Measurements from ENCODE around the gene SGMS1. TPM values are rescaled to one million over a fixed set of nuclear protein-coding genes. Genes with fewer than 3 reads are reported as not detected.
"Not testable (repeated sequence)": the region's sequence is repeated elsewhere in the genome, so short reads cannot be mapped to it uniquely, and the experiment has no call there.

SGMS1 gene
- total RNA-seq, 2 experiments from 2014 or later = 7.5 to 9.0 TPM

DNA sequence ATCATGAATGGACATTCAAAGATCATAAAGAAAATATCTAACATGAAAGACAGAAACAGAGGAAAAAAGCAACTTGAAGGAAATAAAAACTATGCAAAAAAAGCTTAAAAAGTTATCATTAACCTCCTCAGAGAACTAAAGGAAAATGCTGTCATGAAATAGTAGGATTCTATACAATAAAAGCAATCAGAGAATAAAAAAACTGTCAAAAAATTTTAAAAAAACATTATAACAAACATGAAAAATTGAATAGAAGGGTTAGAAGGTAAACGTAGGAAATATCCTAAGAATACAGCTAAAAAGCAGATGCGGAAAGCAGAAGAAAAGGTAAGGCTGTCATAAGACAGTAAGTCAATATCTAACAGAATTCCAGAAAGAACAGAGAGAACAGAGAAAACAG, 44.8 kb downstream of the SGMS1 start:
- POLR2A ChIA-PET = no interaction called here
- peaks cover 75% of the 10 kb centered on the region for H3K4me1 Mint-ChIP-seq

DNA sequence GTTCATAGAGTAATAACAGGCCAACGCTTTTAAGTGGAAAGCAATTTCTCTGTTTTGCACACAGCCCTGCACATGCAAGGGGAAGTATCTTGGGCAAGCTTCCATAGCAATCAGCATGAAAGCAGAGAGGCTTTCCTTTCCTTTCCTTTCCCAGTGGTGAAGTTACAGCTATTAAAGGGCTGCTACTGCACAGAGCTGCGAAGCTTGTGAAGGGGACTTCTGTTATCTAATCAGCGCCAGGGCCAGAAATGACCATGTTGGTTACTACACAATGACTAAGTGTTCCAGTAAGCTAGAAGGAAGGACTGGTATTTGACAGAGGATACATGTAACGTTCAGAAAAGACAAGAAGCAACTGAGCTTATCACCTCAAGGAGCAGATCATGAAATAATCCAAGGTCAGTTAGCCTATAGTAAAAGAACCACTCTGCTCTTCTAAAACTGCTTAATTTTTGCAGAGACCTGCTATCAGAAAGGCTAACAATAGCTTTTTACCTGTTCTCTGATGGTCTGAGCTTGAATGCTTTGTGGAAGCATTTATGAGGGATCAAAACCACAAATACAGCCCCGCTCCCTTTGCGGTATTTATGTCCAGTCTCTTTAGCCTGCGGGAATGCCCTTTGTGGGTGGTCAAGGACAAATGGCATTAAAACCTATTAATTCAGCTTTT, 45.9 kb downstream of the SGMS1 start:
- H3K36me3 Mint-ChIP-seq (ENCODE audit: low read depth) = no peaks in the 10 kb centered on the region
- H3K27me3 Mint-ChIP-seq = no peaks in the 10 kb centered on the region
- CTCF ChIA-PET = interaction anchor here (0.7 to 1.5 kb wide), 8 partner anchors 8 to 156 kb away, joined by 3 to 4 read pairs (median 3); no protein-coding TSS in a partner anchor
- DNase-seq (peak; percentile 20), ATAC-seq (peak; percentile 55)
- no peak overlapping the region for H3K4me3 Mint-ChIP-seq
- intact Hi-C loops (cut with DNase I, micrococcal nuclease) = no loop called here
- H3K27ac Mint-ChIP-seq = no peak overlapping the region
- no peaks in the 10 kb centered on the region for H3K9me3 Mint-ChIP-seq (ENCODE audit: low read depth)
- POLR2A ChIA-PET = interaction anchor here (0.7 kb wide), 2 partner anchors 47 to 59 kb away, joined by 4 read pairs; no protein-coding TSS in a partner anchor
- peaks cover 82% of the 10 kb centered on the region for H3K4me1 Mint-ChIP-seq

More for the DNA sequence above, 44.8 kb downstream of the SGMS1 start:
- no peaks in the 10 kb centered on the region for H3K9me3 Mint-ChIP-seq (ENCODE audit: low read depth)
- H3K36me3 Mint-ChIP-seq (ENCODE audit: low read depth) = peaks cover 4% of the 10 kb centered on the region
- CTCF ChIA-PET = no interaction called here
- DNase-seq = no peak
- no peak for ATAC-seq
- no peak overlapping the region for H3K27ac Mint-ChIP-seq
- no peak overlapping the region for H3K4me3 Mint-ChIP-seq
- no peaks in the 10 kb centered on the region for H3K27me3 Mint-ChIP-seq
- intact Hi-C loops (cut with DNase I, micrococcal nuclease) = no loop called here

GRCh38 chr10:50577010-50577409, 46.7 kb downstream of the SGMS1 start:
- Mint-ChIP-seq H3K36me3 (ENCODE audit: low read depth) (no peaks in the 10 kb centered on the region), H3K27me3 (no peaks in the 10 kb centered on the region), H3K9me3 (ENCODE audit: low read depth) (no peaks in the 10 kb centered on the region), H3K4me3 (no peak overlapping the region), H3K4me1 (peaks cover 81% of the 10 kb centered on the region), H3K27ac (no peak overlapping the region)
- no peak for ATAC-seq
- ChIA-PET POLR2A (interaction anchor here (0.8 to 1.0 kb wide), 2 partner anchors 40 to 60 kb away, joined by 3 to 5 read pairs; no protein-coding TSS in a partner anchor), CTCF (interaction anchor here (0.7 to 1.5 kb wide), 8 partner anchors 8 to 157 kb away, joined by 3 to 4 read pairs (median 3); no protein-coding TSS in a partner anchor)
- no peak for DNase-seq
- intact Hi-C loops (cut with DNase I, micrococcal nuclease) = no loop called here

DNA sequence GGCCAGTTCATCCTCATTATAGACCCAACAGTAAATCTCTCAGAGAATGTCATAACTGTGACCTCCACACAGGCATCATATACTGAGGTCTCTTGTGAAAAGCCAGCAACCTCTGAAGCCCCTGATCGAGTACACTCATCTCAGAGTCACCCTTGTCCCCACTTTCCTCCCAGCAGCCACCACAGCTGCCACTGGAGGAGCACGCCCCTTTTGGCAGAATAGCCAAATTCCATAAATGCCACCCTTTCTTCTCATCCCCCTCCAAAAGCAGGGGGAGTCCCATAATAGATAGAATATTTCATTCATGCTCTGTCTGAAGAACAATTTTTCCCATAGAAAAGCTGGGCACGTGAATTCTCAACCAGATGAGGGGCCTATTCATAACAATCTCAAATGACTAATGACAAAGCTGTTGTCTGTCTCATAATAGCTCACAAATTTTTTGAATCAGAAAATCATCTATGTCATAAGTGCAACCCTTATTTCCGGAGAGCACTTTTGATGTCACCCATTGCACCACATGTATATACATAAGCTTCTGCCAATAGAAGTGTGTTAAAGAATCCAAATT, 47.4 kb downstream of the SGMS1 start:
- Mint-ChIP-seq H3K4me1 (peaks cover 80% of the 10 kb centered on the region), H3K27me3 (no peaks in the 10 kb centered on the region), H3K4me3 (no peak overlapping the region), H3K9me3 (ENCODE audit: low read depth) (no peaks in the 10 kb centered on the region), H3K27ac (no peak overlapping the region), H3K36me3 (ENCODE audit: low read depth) (no peaks in the 10 kb centered on the region)
- ATAC-seq (peak; percentile 33), DNase-seq (no peak)
- CTCF ChIA-PET = interaction anchor here (0.6 to 1.3 kb wide), 7 partner anchors 9 to 84 kb away, joined by 3 to 4 read pairs (median 3); no protein-coding TSS in a partner anchor
- POLR2A ChIA-PET = interaction anchor here (0.8 to 1.0 kb wide), 2 partner anchors 40 to 61 kb away, joined by 3 to 5 read pairs; no protein-coding TSS in a partner anchor
- intact Hi-C loops (cut with DNase I, micrococcal nuclease) = no loop called here

DNA sequence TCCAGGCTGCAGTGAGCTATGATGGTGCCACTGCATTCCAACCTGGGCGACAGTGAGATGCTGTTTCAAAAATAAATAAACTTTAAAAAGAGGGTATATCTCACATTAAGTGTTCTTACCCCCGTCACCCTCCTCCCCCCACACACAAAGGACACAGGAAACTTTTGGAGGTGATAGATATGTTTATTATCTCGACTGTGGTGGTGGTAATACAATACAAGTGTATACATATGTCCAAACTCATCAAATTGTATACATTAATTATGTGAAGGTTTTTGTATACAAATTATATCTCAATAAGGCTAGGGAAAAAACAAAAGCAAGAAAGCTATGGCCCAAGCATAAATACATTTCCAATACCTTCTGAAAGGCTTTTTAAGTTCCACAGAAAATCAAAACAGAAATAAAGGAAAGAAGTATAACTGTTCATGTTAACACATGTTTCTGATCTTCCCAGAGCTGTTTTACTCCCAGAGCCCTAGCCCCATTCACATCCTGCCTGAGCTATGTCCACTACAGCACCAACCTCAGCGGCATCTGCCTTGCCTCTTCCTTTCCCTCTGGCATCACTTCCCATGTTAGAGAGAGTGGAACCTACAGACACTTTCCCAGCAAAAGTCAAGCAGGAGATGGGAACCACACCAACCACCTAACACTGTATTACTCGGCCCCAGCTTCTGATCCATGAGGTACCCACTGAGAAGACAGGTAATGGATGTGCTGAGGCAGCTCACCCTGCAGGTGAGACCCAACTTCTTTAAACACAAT, 48.1 kb downstream of the SGMS1 start:
- Mint-ChIP-seq H3K36me3 (ENCODE audit: low read depth) (no peaks in the 10 kb centered on the region), H3K4me3 (no peak overlapping the region), H3K27ac (peak overlapping the region; percentile 45), H3K27me3 (no peaks in the 10 kb centered on the region), H3K9me3 (ENCODE audit: low read depth) (no peaks in the 10 kb centered on the region), H3K4me1 (peaks cover 73% of the 10 kb centered on the region)
- intact Hi-C loops (cut with DNase I, micrococcal nuclease) = no loop called here
- DNase-seq = no peak
- POLR2A ChIA-PET = interaction anchor here (0.6 to 1.0 kb wide), 2 partner anchors 39 to 61 kb away, joined by 3 to 5 read pairs; no protein-coding TSS in a partner anchor
- ATAC-seq = no peak
- CTCF ChIA-PET = interaction anchor here (0.6 to 1.3 kb wide), 6 partner anchors 10 to 85 kb away, joined by 3 to 4 read pairs (median 3); no protein-coding TSS in a partner anchor

DNA sequence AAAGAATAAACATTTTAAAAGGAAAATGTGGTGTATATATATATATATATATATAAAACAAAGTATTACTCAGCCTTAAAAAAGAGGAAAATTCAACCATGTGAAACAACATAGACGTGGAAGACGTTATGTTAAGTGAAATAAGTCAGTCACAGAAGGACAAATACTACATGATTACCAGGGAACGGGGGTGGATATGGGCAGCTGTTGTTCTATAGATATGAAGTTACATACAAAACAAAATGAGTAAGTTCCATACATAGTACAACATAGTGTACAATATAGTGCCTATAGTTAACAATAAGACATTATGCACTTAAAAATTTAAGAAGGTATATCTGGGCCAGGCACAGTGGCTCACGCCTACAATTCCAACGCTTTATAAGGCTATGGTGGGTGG, 48.8 kb downstream of the SGMS1 start:
- CTCF ChIA-PET = interaction anchor here (1.1 kb wide), 1 partner anchor 11 kb away, joined by 4 read pairs; no protein-coding TSS in a partner anchor

GRCh38 chr10:50574305-50574704, 49.5 kb downstream of the SGMS1 start:
- ChIA-PET CTCF (no interaction called here), POLR2A (no interaction called here)
- DNase-seq (no peak), ATAC-seq (no peak)
- Mint-ChIP-seq H3K36me3 (ENCODE audit: low read depth) (no peaks in the 10 kb centered on the region), H3K27me3 (no peaks in the 10 kb centered on the region), H3K4me1 (peaks cover 63% of the 10 kb centered on the region), H3K4me3 (no peak overlapping the region), H3K9me3 (ENCODE audit: low read depth) (no peaks in the 10 kb centered on the region), H3K27ac (no peak overlapping the region)
- intact Hi-C loops (cut with DNase I, micrococcal nuclease) = no loop called here

More for the DNA sequence above, 48.8 kb downstream of the SGMS1 start:
- H3K27me3 Mint-ChIP-seq = no peaks in the 10 kb centered on the region
- DNase-seq = no peak
- H3K27ac Mint-ChIP-seq = no peak overlapping the region
- no peaks in the 10 kb centered on the region for H3K9me3 Mint-ChIP-seq (ENCODE audit: low read depth)
- no peaks in the 10 kb centered on the region for H3K36me3 Mint-ChIP-seq (ENCODE audit: low read depth)
- intact Hi-C loops (cut with DNase I, micrococcal nuclease) = no loop called here
- H3K4me3 Mint-ChIP-seq = no peak overlapping the region
- peaks cover 68% of the 10 kb centered on the region for H3K4me1 Mint-ChIP-seq
- ATAC-seq = no peak
- POLR2A ChIA-PET = interaction anchor here (0.6 kb wide), 1 partner anchor 38 kb away, joined by 3 read pairs; no protein-coding TSS in a partner anchor

DNA sequence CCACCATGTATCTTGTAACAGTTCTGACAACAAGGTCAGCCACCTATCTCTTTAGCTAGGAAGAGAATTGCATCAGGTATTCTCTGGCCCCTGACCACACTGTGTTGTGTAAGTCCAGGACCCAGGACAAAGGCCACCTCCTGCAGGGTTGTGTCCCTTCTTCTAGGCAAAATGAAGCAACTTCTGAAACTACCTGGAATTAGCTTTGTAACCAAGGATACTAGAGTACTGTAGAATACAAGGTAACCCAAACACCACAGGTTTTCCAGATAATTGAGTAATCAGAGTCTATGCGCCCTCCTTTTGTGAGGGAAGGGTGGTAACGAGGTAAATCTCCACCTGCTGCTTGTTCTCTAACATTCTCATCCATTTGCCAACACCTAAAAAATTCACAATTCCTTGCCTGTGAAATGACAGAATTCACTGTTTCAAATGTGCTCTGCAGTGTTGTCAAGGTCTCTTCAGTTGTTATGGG, 51.7 kb downstream of the SGMS1 start:
- intact Hi-C loops (cut with DNase I, micrococcal nuclease) = no loop called here
- POLR2A ChIA-PET = no interaction called here
- Mint-ChIP-seq H3K4me3 (no peak overlapping the region), H3K36me3 (ENCODE audit: low read depth) (peaks cover 5% of the 10 kb centered on the region), H3K9me3 (ENCODE audit: low read depth) (no peaks in the 10 kb centered on the region), H3K27me3 (no peaks in the 10 kb centered on the region), H3K27ac (no peak overlapping the region), H3K4me1 (peaks cover 43% of the 10 kb centered on the region)
- DNase-seq (no peak), ATAC-seq (no peak)
- CTCF ChIA-PET = no interaction called here

DNA sequence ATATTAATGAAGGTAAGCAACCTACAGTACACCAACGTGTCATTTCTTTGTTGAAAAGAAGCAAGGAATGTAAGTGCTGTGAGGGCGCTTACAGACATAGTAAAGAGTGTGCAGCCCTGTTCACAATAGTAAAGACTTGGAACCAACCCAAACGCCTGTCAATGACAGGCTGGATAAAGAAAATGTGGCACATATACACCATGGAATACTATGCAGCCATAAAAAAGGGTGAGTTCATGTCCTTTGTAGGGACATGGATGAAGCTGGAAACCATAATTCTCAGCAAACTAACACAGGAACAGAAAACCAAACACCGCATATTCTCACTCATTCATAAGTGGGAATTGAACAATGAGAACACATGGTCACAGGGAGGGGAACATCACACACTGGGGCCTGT, 55.0 kb downstream of the SGMS1 start:
- peaks cover 17% of the 10 kb centered on the region for H3K4me1 Mint-ChIP-seq
- DNase-seq; H3K27me3 Mint-ChIP-seq; H3K36me3 Mint-ChIP-seq (ENCODE audit: low read depth); H3K4me3 Mint-ChIP-seq; POLR2A ChIA-PET; ATAC-seq; H3K9me3 Mint-ChIP-seq (ENCODE audit: low read depth); H3K27ac Mint-ChIP-seq; intact Hi-C loops (cut with DNase I, micrococcal nuclease): not testable (repeated sequence)
- CTCF ChIA-PET = interaction anchor here (1.1 kb wide), 1 partner anchor 9 kb away, joined by 3 read pairs; no protein-coding TSS in a partner anchor

DNA sequence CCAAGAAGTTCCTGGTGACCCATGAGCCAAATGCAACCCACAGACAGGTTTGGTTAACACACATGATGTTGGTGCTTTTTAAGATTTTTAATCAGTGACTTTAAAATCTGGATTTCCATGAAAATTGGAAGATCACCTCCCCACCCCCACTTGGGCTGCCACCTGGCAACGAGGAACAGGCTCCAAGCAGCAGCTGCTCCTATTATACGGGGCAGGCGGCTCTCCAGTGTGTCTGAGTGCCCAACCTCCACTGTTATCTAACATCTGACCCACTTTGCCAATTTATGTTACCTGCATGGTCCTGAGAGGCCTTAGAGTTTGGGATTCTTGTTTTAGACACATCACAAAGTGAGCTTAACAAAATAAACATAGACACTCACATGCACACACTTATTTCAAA, 56.4 kb downstream of the SGMS1 start:
- H3K4me3 Mint-ChIP-seq = no peak overlapping the region
- H3K9me3 Mint-ChIP-seq (ENCODE audit: low read depth) = no peaks in the 10 kb centered on the region
- H3K36me3 Mint-ChIP-seq (ENCODE audit: low read depth) = peaks cover 5% of the 10 kb centered on the region
- peaks cover 8% of the 10 kb centered on the region for H3K4me1 Mint-ChIP-seq
- intact Hi-C loops (cut with DNase I, micrococcal nuclease) = no loop called here
- no peak for DNase-seq
- no peaks in the 10 kb centered on the region for H3K27me3 Mint-ChIP-seq
- ChIA-PET CTCF (interaction anchor here (0.6 to 1.1 kb wide), 4 partner anchors 11 to 182 kb away, joined by 3 read pairs; no protein-coding TSS in a partner anchor), POLR2A (no interaction called here)
- no peak overlapping the region for H3K27ac Mint-ChIP-seq
- no peak for ATAC-seq

GRCh38 chr10:50566150-50566549, 57.6 kb downstream of the SGMS1 start:
- DNase-seq = no peak
- no peaks in the 10 kb centered on the region for H3K27me3 Mint-ChIP-seq
- no peaks in the 10 kb centered on the region for H3K9me3 Mint-ChIP-seq (ENCODE audit: low read depth)
- no peak for ATAC-seq
- CTCF ChIA-PET = no interaction called here
- POLR2A ChIA-PET = no interaction called here
- peaks cover 5% of the 10 kb centered on the region for H3K36me3 Mint-ChIP-seq (ENCODE audit: low read depth)
- H3K4me1 Mint-ChIP-seq = peaks cover 7% of the 10 kb centered on the region
- intact Hi-C loops (cut with DNase I, micrococcal nuclease) = no loop called here
- H3K27ac Mint-ChIP-seq = no peak overlapping the region
- no peak overlapping the region for H3K4me3 Mint-ChIP-seq
